HCT116 (cell line): Measurements from ENCODE around the gene TBCD. TPM values are rescaled to one million over a fixed set of nuclear protein-coding genes. Genes with fewer than 3 reads are reported as not detected.
A peak's percentile ranks its signal among the peaks of the same experiment; 100 is the strongest.

Source experiments
- ATAC-seq: fragments of 200-7000 bp; cut with Tn5 transposase; 2 replicates; pipeline ENCODE4 v1.9.1; 2020; ENCODE audit warnings: mild to moderate bottlenecking, moderate library complexity
- BruUV-seq: library from RNA; stranded (reverse); fragments of 400-500 nt; replicated peaks from 2 replicates; lab custom pipeline; 2021; lab: Mats Ljungman, UMichigan
- CTCF ChIA-PET: fragments of 300-600 bp; sonication (Branson Sonifier 250); formaldehyde crosslinking; loops from one replicate; lab custom pipeline; 2021; ENCODE audit warnings: antibody characterized with exemption; lab: Charles Lee
- POLR2A ChIA-PET: fragments of 300-600, 350-600 bp; sonication (Branson Sonifier 250); formaldehyde crosslinking; loops from one replicate; lab custom pipeline; 2021; ENCODE audit warnings: antibody characterized with exemption; lab: Charles Lee
- RAD21 ChIA-PET, 2 experiments: fragments of 300-600 bp; sonication (Branson Sonifier 250); formaldehyde crosslinking; loops; one replicate each; lab custom pipeline; 2023; ENCODE audit warnings: low total read pairs in 2 of 2; ENCODE audit not compliant: uncharacterized antibody in 2 of 2, unreplicated experiment in 2 of 2, low non-redundant PET in 1 of 2; lab: Charles Lee
- DNase-seq: peaks from one replicate; pipeline ENCODE4 v3.0.0-alpha.2; 2010; ENCODE audit warnings: low read depth, low spot score
- H2AFZ ChIP-seq: fragments of 200-600 bp; shearing (Covaris generic), sonication (generic); 2 replicates; pipeline ENCODE4 v1.6.1; 2017; ENCODE audit warnings: low read depth, mixed run types, mixed read lengths, antibody characterized with exemption, low read length; ENCODE audit not compliant: poor library complexity, severe bottlenecking
- H3K27ac ChIP-seq: 2 replicates; pipeline ENCODE4 v1.5.1; 2012; ENCODE audit warnings: low read depth, low read length
- H3K27me3 ChIP-seq: fragments of 200-600 bp; sonication (generic); 2 replicates; pipeline ENCODE4 v1.6.1; 2016; ENCODE audit warnings: mixed run types, low read length, mixed read lengths; ENCODE audit not compliant: insufficient read depth
- H3K36me3 ChIP-seq, 2 experiments: fragments of 200-500 bp in 1 of 2; fragments of 200-600 bp in 1 of 2; sonication (Bioruptor generic) in 1 of 2; sonication (generic) in 1 of 2; 2 replicates each; pipeline versions ENCODE4 v1.5.1 to v1.6.1; 2014 to 2016; ENCODE audit warnings: low read length in 2 of 2, inconsistent platforms in 1 of 2, mixed read lengths in 1 of 2, mixed run types in 1 of 2; ENCODE audit not compliant: insufficient read depth in 2 of 2, control insufficient read depth in 1 of 2
- H3K4me1 ChIP-seq, 2 experiments: fragments of 200-600 bp in 1 of 2; sonication (generic) in 1 of 2; 2 replicates each; pipeline versions ENCODE4 v1.5.1 to v1.6.1; 2012 to 2017; ENCODE audit warnings: low read length in 2 of 2, inconsistent platforms in 1 of 2, mild to moderate bottlenecking in 1 of 2, mixed read lengths in 1 of 2, mixed run types in 1 of 2, moderate library complexity in 1 of 2; ENCODE audit not compliant: insufficient read depth in 2 of 2, control insufficient read depth in 1 of 2
- H3K4me2 ChIP-seq: fragments of 200-600 bp; sonication (generic); 2 replicates; pipeline ENCODE4 v1.6.1; 2017; ENCODE audit warnings: mixed run types, low read length, mixed read lengths
- H3K4me3 ChIP-seq, 2 experiments: fragments of 200-600 bp in 1 of 2; sonication (generic) in 1 of 2; replicated peaks in 1 of 2; 2 replicates each; pipeline ENCODE4 v1.5.1; 2011 to 2016; ENCODE audit warnings: low read length in 2 of 2, control low read depth in 1 of 2, low read depth in 1 of 2, mild to moderate bottlenecking in 1 of 2, mixed read lengths in 1 of 2, mixed run types in 1 of 2
- H3K79me2 ChIP-seq: fragments of 200-600 bp; sonication (generic); 2 replicates; pipeline ENCODE4 v1.6.1; 2017; ENCODE audit warnings: mild to moderate bottlenecking, mixed run types, low read length, moderate library complexity, mixed read lengths; ENCODE audit not compliant: insufficient read depth
- H3K9ac ChIP-seq: fragments of 200-600 bp; sonication (generic); 2 replicates; pipeline ENCODE4 v1.6.1; 2016; ENCODE audit warnings: low read length, mixed read lengths
- H3K9me2 ChIP-seq: fragments of 200-600 bp; sonication (generic), shearing (Covaris generic); 2 replicates; pipeline ENCODE4 v1.6.1; 2017; ENCODE audit warnings: mixed run types, mild to moderate bottlenecking, moderate library complexity; ENCODE audit not compliant: insufficient read depth
- H3K9me3 ChIP-seq, 2 experiments: fragments of 200-500 bp in 1 of 2; fragments of 200-600 bp in 1 of 2; sonication (Bioruptor generic) in 1 of 2; sonication (generic) in 1 of 2; 2 replicates each; pipeline ENCODE4 v1.6.1; 2014 to 2017; ENCODE audit warnings: low read length in 2 of 2, mixed read lengths in 2 of 2, inconsistent platforms in 1 of 2, low read depth in 1 of 2, mild to moderate bottlenecking in 1 of 2, mixed run types in 1 of 2, moderate library complexity in 1 of 2; ENCODE audit not compliant: control insufficient read depth in 1 of 2, insufficient read depth in 1 of 2
- H4K20me1 ChIP-seq: fragments of 200-600 bp; sonication (generic), shearing (Covaris generic); 2 replicates; pipeline ENCODE4 v1.6.1; 2017; ENCODE audit warnings: mixed run types, mild to moderate bottlenecking, moderate library complexity; ENCODE audit not compliant: insufficient read depth
- ATF3 ChIP-seq: IDR thresholded peaks from 2 replicates; pipeline ENCODE4 v1.6.1; 2012
- CEBPB ChIP-seq: IDR thresholded peaks from 2 replicates; pipeline ENCODE4 v1.6.1; 2012; ENCODE audit warnings: low read depth
- EZH2phosphoT487 ChIP-seq: fragments of 200-600 bp; IDR thresholded peaks from 2 replicates; pipeline ENCODE4 v1.6.1; 2018; ENCODE audit warnings: antibody characterized with exemption, borderline replicate concordance
- POLR2A ChIP-seq: IDR thresholded peaks from 2 replicates; pipeline ENCODE4 v1.7.0; 2011; ENCODE audit warnings: borderline replicate concordance; ENCODE audit not compliant: insufficient read depth, insufficient read length; ENCODE audit errors: extremely low read depth
- REST ChIP-seq: IDR thresholded peaks from 2 replicates; pipeline ENCODE4 v1.6.1; 2012; ENCODE audit warnings: low read depth
- SP1 ChIP-seq: IDR thresholded peaks from 2 replicates; pipeline ENCODE4 v1.6.1; 2012; ENCODE audit warnings: low read depth
- SRF ChIP-seq: IDR thresholded peaks from 2 replicates; pipeline ENCODE4 v1.6.1; 2012; ENCODE audit warnings: low read depth
- TCF7L2 ChIP-seq: IDR thresholded peaks from 2 replicates; pipeline ENCODE4 v1.7.0; 2011; ENCODE audit warnings: borderline replicate concordance, inconsistent platforms; ENCODE audit not compliant: insufficient read depth, insufficient read length; ENCODE audit errors: extremely low read depth
- intact Hi-C: fragments of 100-400 bp; cut with micrococcal nuclease; formaldehyde crosslinking; loops from 2 replicates; pipeline ENCODE4 v1.10.0; 2022
- total RNA-seq: library from RNA; stranded (reverse); gene quantifications from one replicate; pipeline ENCODE4 v1.2.1, GENCODE V29; 2021; ENCODE audit not compliant: unreplicated experiment

Gene TBCD
- total RNA-seq, 1 experiment from 2014 or later, result 152 TPM

- Histone ChIP-seq H3K4me2 (0 out of 2 replicates have a peak overlapping the region, but pooled peaks have one; percentile 1), H3K9me3 (no peaks in the 10 kb centered on the region), H3K79me2 (peaks cover 8% of the 10 kb centered on the region; the same call in 1 of the 2 replicates), H3K27ac (peak overlapping the region; percentile 57), H3K36me3 (peaks cover 0 to 5% of the 10 kb centered on the region in 2 experiments; a peak in 1 of 4 replicates), H3K4me3 (no peak overlapping the region), H3K9ac (no peak overlapping the region), H3K4me1 (peaks cover 21 to 34% of the 10 kb centered on the region in 2 experiments), H3K27me3 (no peaks in the 10 kb centered on the region), H4K20me1 (0 out of 2 replicates have a peak, but pooled peaks cover 3% of the 10 kb centered on the region), H2AFZ (no peak overlapping the region), H3K9me2 (no peaks in the 10 kb centered on the region)
- CTCF ChIA-PET, result no interaction called here
- RAD21 ChIA-PET, result no interaction called here
- peak; percentile 51 for ATAC-seq
- intact Hi-C loops, result no loop called here
- no TSS peak for BruUV-seq
- DNase-seq, result peak; percentile 16
- POLR2A ChIA-PET, result no interaction called here
- TF ChIP-seq SRF, result no peak
- TF ChIP-seq POLR2A, result no peak
- TF ChIP-seq SP1, result peak; percentile 61
Observed at GRCh38 chr17:82889496-82890338, 137.9 kb downstream of the TBCD start.

DNA sequence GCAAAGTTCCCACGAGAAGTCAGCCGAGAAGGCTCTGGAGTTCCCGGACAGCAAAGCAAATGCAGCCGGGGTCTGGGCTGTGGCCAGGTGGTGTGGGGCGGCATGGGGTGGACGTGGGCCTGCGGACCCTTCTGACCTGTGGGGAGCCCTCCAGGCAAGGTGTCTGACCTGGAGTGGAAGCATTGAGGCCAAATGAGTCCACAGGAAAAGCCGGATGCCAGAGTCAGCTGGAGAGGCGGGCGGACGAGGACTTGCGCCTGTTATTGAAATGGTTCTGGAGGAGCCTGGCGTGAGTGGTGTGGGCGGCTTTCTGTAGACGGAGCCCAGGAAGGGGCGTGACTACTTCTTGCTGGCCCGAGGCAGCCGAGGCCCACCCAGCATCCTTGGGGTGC lies 138.5 kb downstream of the TBCD start:
- ChIA-PET RAD21 (no interaction called here), CTCF (no interaction called here), POLR2A (no interaction called here)
- Histone ChIP-seq H2AFZ (no peak overlapping the region), H4K20me1 (0 out of 2 replicates have a peak, but pooled peaks cover 2% of the 10 kb centered on the region), H3K9me2 (no peaks in the 10 kb centered on the region), H3K4me2 (no peak overlapping the region), H3K9ac (no peak overlapping the region), H3K9me3 (no peaks in the 10 kb centered on the region), H3K27me3 (no peaks in the 10 kb centered on the region), H3K36me3 (peaks cover 0 to 5% of the 10 kb centered on the region in 2 experiments; a peak in 1 of 4 replicates), H3K27ac (peak overlapping the region; percentile 57; the same call in 1 of the 2 replicates), H3K4me1 (peaks cover 21 to 30% of the 10 kb centered on the region in 2 experiments), H3K79me2 (peaks cover 8% of the 10 kb centered on the region; the same call in 1 of the 2 replicates), H3K4me3 (no peak overlapping the region)
- ATAC-seq (no peak), DNase-seq (no peak)
- TF ChIP-seq CEBPB, result no peak
- TF ChIP-seq ATF3, result no peak
- TF ChIP-seq EZH2phosphoT487, result no peak
- TF ChIP-seq TCF7L2, result no peak
- no peak for TF ChIP-seq REST
- no TSS peak for BruUV-seq
- intact Hi-C loops, result no loop called here
